ENCODE data around the gene STX18. TPM values are rescaled to one million over a fixed set of nuclear protein-coding genes. Genes with fewer than 3 reads are reported as not detected.

Gene STX18
- total RNA-seq, 4 donors from 2014 or later: 19.2 to 27.4 (median 20.7) TPM

- TF ChIP-seq CTCF (IDR thresholded peaks at IDR 0.05 in 4 of 5, conservative IDR thresholded peaks at IDR 0.05 in 1 of 5): no peak
- no peak for TF ChIP-seq POLR2A (IDR thresholded peaks at IDR 0.05)
- no peak for DNase-seq
- H3K36me3 ChIP-seq: peaks cover 0 to 54% of the 10 kb centered on the region in 2 donors
- H3K9me3 ChIP-seq: no peaks in the 10 kb centered on the region
- H3K27me3 ChIP-seq: no peaks in the 10 kb centered on the region
- no peak for ATAC-seq
- intact Hi-C loops (cut with DNase I; ENCODE audit: low total_unique reads): no loop called here
- no peaks in the 10 kb centered on the region for H3K4me1 ChIP-seq
- H3K27ac ChIP-seq: no peak overlapping the region
- in situ Hi-C loops (cut with MboI; ENCODE audit: low sequenced_read_pairs in 4 of 4): no loop called here
- no peak overlapping the region for H3K4me3 ChIP-seq
These were observed 115.2 kb downstream of the STX18 start for GRCh38 chr4:4426511-4427120.

- no peak for DNase-seq
- in situ Hi-C loops (cut with MboI; ENCODE audit: low sequenced_read_pairs in 4 of 4) (no loop called here), intact Hi-C loops (cut with DNase I; ENCODE audit: low total_unique reads) (no loop called here)
- Histone ChIP-seq H3K9me3 (no peaks in the 10 kb centered on the region), H3K4me1 (no peaks in the 10 kb centered on the region), H3K36me3 (peaks cover 0 to 61% of the 10 kb centered on the region in 2 donors), H3K27me3 (no peaks in the 10 kb centered on the region), H3K27ac (no peak overlapping the region), H3K4me3 (no peak overlapping the region)
- TF ChIP-seq CTCF (IDR thresholded peaks at IDR 0.05 in 4 of 5, conservative IDR thresholded peaks at IDR 0.05 in 1 of 5) (no peak), POLR2A (IDR thresholded peaks at IDR 0.05) (no peak)
- ATAC-seq: no peak
These were observed 116.2 kb downstream of the STX18 start for GRCh38 chr4:4425696-4426095.

- ATAC-seq: no peak
- H3K36me3 ChIP-seq: peaks cover 0 to 66% of the 10 kb centered on the region in 2 donors
- intact Hi-C loops (cut with DNase I; ENCODE audit: low total_unique reads): no loop called here
These were observed 116.6 kb downstream of the STX18 start for GRCh38 chr4:4425119-4425690.

GRCh38 chr4:4424499-4425115 is 117.2 kb downstream of the STX18 start:
- Histone ChIP-seq H3K36me3 (peaks cover 0 to 68% of the 10 kb centered on the region in 2 donors), H3K27me3 (no peaks in the 10 kb centered on the region), H3K4me1 (no peaks in the 10 kb centered on the region), H3K9me3 (no peaks in the 10 kb centered on the region), H3K27ac (no peak overlapping the region), H3K4me3 (no peak overlapping the region)
- in situ Hi-C loops (cut with MboI; ENCODE audit: low sequenced_read_pairs in 4 of 4) (no loop called here), intact Hi-C loops (cut with DNase I; ENCODE audit: low total_unique reads) (no loop called here)
- DNase-seq (no peak), ATAC-seq (no peak)
- TF ChIP-seq CTCF (IDR thresholded peaks at IDR 0.05 in 4 of 5, conservative IDR thresholded peaks at IDR 0.05 in 1 of 5): no peak
- TF ChIP-seq POLR2A (IDR thresholded peaks at IDR 0.05): no peak

More at GRCh38 chr4:4425119-4425690, 116.6 kb downstream of the STX18 start:
- no peak for DNase-seq
- TF ChIP-seq POLR2A (IDR thresholded peaks at IDR 0.05): no peak
- no peak for TF ChIP-seq CTCF (IDR thresholded peaks at IDR 0.05 in 4 of 5, conservative IDR thresholded peaks at IDR 0.05 in 1 of 5)
- H3K27me3 ChIP-seq: no peaks in the 10 kb centered on the region
- H3K9me3 ChIP-seq: no peaks in the 10 kb centered on the region
- no peak overlapping the region for H3K4me3 ChIP-seq
- in situ Hi-C loops (cut with MboI; ENCODE audit: low sequenced_read_pairs in 4 of 4): no loop called here
- H3K4me1 ChIP-seq: no peaks in the 10 kb centered on the region
- H3K27ac ChIP-seq: no peak overlapping the region
